Measurements from ENCODE around the gene SPATA2L. TPM values are rescaled to one million over a fixed set of nuclear protein-coding genes. Genes with fewer than 3 reads are reported as not detected.

SPATA2L gene
- total and polyA plus RNA-seq, 2 of the 13 experiments (the other 11 are each of a cell fraction or from before 2014, with no cell fraction given) = 9.1 to 20.7 TPM

DNA sequence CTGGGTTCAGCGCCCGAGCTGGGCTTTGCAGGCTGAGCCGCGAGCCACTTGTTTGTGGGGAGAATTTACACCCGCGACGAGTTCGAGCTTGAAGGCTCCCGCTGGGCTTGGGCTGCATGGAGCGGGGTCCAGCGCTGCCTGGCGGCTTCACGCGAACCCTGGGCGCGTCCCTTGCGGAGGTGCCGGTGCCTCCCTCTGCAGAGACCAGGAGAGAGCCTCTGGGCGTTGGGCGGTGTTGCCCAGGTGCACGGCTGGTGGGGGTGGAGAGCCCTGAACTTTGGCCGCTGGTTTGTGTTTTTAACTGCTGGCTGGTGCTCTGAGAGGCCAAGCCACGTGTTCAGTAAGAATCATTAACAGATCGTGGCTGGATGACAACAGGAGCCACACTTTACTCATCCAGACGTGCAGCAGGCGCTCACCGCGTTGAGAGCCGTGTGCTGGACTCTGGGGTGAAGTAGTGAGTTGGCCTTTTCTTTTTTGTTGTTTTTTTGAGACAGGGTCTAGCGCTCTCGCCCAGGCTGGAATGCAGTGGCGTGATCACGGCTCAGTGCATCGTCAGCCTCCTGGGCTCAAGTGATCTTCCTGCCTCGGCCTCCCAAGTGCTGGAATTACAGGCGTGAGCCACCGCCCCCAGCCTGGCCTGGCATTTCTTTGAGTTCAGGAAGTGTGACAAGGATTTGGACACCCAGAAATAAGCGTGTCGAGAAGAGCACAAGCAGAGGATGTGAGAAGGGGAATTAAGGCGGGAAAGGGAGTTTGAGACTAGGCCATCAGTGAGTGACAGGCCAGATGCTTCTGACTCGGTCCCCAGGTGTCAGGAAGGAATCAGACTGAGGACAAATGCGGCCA, 14.2 kb downstream of the SPATA2L start (continued):
- peak; percentile 39; the same call in 1 of the 2 replicates for TF ChIP-seq ZNF20 (CRISPR knock-in tag; IDR thresholded peaks at IDR 0.05)
- TF ChIP-seq, protein P1, sequence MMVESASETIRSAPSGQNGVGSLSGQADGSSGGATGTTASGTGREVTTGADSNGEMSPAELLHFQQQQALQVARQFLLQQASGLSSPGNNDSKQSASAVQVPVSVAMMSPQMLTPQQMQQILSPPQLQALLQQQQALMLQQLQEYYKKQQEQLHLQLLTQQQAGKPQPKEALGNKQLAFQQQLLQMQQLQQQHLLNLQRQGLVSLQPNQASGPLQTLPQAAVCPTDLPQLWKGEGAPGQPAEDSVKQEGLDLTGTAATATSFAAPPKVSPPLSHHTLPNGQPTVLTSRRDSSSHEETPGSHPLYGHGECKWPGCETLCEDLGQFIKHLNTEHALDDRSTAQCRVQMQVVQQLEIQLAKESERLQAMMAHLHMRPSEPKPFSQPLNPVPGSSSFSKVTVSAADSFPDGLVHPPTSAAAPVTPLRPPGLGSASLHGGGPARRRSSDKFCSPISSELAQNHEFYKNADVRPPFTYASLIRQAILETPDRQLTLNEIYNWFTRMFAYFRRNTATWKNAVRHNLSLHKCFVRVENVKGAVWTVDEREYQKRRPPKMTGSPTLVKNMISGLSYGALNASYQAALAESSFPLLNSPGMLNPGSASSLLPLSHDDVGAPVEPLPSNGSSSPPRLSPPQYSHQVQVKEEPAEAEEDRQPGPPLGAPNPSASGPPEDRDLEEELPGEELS (CRISPR knock-in tag; IDR thresholded peaks at IDR 0.05) = peak; percentile 94
- no peak for TF ChIP-seq LCORL (IDR thresholded peaks at IDR 0.05)
- TF ChIP-seq LCORL (CRISPR knock-in tag; IDR thresholded peaks at IDR 0.05) = peak; percentile 98
- peak; percentile 57; the same call in 1 of the 2 replicates for TF ChIP-seq SIX1 (CRISPR knock-in tag; IDR thresholded peaks at IDR 0.05; ENCODE audit: borderline replicate concordance)
- peak; percentile 55; the same call in 1 of the 2 replicates for TF ChIP-seq ZBTB42 (CRISPR knock-in tag; IDR thresholded peaks at IDR 0.05)
- TF ChIP-seq, protein P2, sequence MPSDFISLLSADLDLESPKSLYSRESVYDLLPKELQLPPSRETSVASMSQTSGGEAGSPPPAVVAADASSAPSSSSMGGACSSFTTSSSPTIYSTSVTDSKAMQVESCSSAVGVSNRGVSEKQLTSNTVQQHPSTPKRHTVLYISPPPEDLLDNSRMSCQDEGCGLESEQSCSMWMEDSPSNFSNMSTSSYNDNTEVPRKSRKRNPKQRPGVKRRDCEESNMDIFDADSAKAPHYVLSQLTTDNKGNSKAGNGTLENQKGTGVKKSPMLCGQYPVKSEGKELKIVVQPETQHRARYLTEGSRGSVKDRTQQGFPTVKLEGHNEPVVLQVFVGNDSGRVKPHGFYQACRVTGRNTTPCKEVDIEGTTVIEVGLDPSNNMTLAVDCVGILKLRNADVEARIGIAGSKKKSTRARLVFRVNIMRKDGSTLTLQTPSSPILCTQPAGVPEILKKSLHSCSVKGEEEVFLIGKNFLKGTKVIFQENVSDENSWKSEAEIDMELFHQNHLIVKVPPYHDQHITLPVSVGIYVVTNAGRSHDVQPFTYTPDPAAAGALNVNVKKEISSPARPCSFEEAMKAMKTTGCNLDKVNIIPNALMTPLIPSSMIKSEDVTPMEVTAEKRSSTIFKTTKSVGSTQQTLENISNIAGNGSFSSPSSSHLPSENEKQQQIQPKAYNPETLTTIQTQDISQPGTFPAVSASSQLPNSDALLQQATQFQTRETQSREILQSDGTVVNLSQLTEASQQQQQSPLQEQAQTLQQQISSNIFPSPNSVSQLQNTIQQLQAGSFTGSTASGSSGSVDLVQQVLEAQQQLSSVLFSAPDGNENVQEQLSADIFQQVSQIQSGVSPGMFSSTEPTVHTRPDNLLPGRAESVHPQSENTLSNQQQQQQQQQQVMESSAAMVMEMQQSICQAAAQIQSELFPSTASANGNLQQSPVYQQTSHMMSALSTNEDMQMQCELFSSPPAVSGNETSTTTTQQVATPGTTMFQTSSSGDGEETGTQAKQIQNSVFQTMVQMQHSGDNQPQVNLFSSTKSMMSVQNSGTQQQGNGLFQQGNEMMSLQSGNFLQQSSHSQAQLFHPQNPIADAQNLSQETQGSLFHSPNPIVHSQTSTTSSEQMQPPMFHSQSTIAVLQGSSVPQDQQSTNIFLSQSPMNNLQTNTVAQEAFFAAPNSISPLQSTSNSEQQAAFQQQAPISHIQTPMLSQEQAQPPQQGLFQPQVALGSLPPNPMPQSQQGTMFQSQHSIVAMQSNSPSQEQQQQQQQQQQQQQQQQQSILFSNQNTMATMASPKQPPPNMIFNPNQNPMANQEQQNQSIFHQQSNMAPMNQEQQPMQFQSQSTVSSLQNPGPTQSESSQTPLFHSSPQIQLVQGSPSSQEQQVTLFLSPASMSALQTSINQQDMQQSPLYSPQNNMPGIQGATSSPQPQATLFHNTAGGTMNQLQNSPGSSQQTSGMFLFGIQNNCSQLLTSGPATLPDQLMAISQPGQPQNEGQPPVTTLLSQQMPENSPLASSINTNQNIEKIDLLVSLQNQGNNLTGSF (CRISPR knock-in tag; IDR thresholded peaks at IDR 0.05) = peak; percentile 94
- TF ChIP-seq SMARCE1 (IDR thresholded peaks at IDR 0.05; ENCODE audit: borderline replicate concordance) = no peak
- TF ChIP-seq ZNF724P (CRISPR knock-in tag; IDR thresholded peaks at IDR 0.05; ENCODE audit: borderline replicate concordance) = peak; percentile 99
- TF ChIP-seq TEAD3 (CRISPR knock-in tag; optimal IDR thresholded peaks at IDR 0.05; ENCODE audit: borderline replicate concordance) = peak; percentile 96
- peak; percentile 97 for TF ChIP-seq PHF5A (CRISPR knock-in tag; IDR thresholded peaks at IDR 0.05; ENCODE audit: low read depth, unreplicated experiment)
- TF ChIP-seq POGZ (CRISPR knock-in tag; IDR thresholded peaks at IDR 0.05) = peak; percentile 90
- no peak for TF ChIP-seq FOXO4 (CRISPR knock-in tag; conservative IDR thresholded peaks at IDR 0.05)
- peak; percentile 98 for TF ChIP-seq ZSCAN12 (CRISPR knock-in tag; IDR thresholded peaks at IDR 0.05)
- TF ChIP-seq CBX1 (IDR thresholded peaks at IDR 0.05; ENCODE audit: low read depth) = peak; percentile 97
- no peak for TF ChIP-seq ZBTB46 (CRISPR knock-in tag; IDR thresholded peaks at IDR 0.05; ENCODE audit: borderline replicate concordance)
- peak; percentile 86; the same call in 1 of the 2 replicates for TF ChIP-seq IRF1 (CRISPR knock-in tag; IDR thresholded peaks at IDR 0.05; ENCODE audit: low read depth)
